ENCODE measurements around the gene ARFGEF3.
"Not testable (repeated sequence)": the region's sequence is repeated elsewhere in the genome, so short reads cannot be mapped to it uniquely, and the experiment has no call there.

The ARFGEF3 gene

GRCh38 chr6:138211601-138212000 lies 49.9 kb downstream of the ARFGEF3 start:
- DNase-seq (ENCODE audit: low spot score) = no peak

- DNase-seq (ENCODE audit: low spot score) = not testable (repeated sequence)
These were observed 50.8 kb downstream of the ARFGEF3 start for GRCh38 chr6:138212530-138212929.

GRCh38 chr6:138215093-138215782 lies 53.5 kb downstream of the ARFGEF3 start:
- no peak for DNase-seq (ENCODE audit: low spot score)

- DNase-seq (ENCODE audit: low spot score) = no peak
These were observed 56.7 kb downstream of the ARFGEF3 start, which contains the start of gene PBOV1 for GRCh38 chr6:138218449-138218848. PBOV1 (minus strand) TSS chr6:138218491; CDS start chr6:138218395, 96 bp downstream.

GRCh38 chr6:138219398-138219797 lies 57.7 kb downstream of the ARFGEF3 start:
- peak; percentile 68 for DNase-seq (ENCODE audit: low spot score)

GRCh38 chr6:138219901-138220300 lies 58.2 kb downstream of the ARFGEF3 start:
- DNase-seq (ENCODE audit: low spot score) = no peak

GRCh38 chr6:138222901-138223546 lies 61.3 kb downstream of the ARFGEF3 start:
- DNase-seq (ENCODE audit: low spot score) = no peak

- DNase-seq (ENCODE audit: low spot score) = no peak
These were observed 64.2 kb downstream of the ARFGEF3 start for GRCh38 chr6:138225953-138226352.

- peak; percentile 60 for DNase-seq (ENCODE audit: low spot score)
These were observed 65.1 kb downstream of the ARFGEF3 start for GRCh38 chr6:138226700-138227315.

GRCh38 chr6:138227316-138227781 lies 65.6 kb downstream of the ARFGEF3 start:
- no peak for DNase-seq (ENCODE audit: low spot score)

- DNase-seq (ENCODE audit: low spot score) = no peak
These were observed 67.3 kb downstream of the ARFGEF3 start for GRCh38 chr6:138229072-138229471.

- no peak for DNase-seq (ENCODE audit: low spot score)
These were observed 68.0 kb downstream of the ARFGEF3 start for GRCh38 chr6:138229663-138230179.

GRCh38 chr6:138230221-138230620 lies 68.5 kb downstream of the ARFGEF3 start:
- DNase-seq (ENCODE audit: low spot score) = no peak

GRCh38 chr6:138230759-138231380 lies 69.1 kb downstream of the ARFGEF3 start:
- peak; percentile 54 for DNase-seq (ENCODE audit: low spot score)

GRCh38 chr6:138231381-138231886 lies 69.7 kb downstream of the ARFGEF3 start:
- DNase-seq (ENCODE audit: low spot score) = peak; percentile 50

GRCh38 chr6:138234363-138234762 lies 72.6 kb downstream of the ARFGEF3 start:
- DNase-seq (ENCODE audit: low spot score) = no peak

GRCh38 chr6:138235205-138235604 lies 73.5 kb downstream of the ARFGEF3 start:
- DNase-seq (ENCODE audit: low spot score) = no peak

- DNase-seq (ENCODE audit: low spot score) = no peak
These were observed 74.0 kb downstream of the ARFGEF3 start for GRCh38 chr6:138235693-138236092.

GRCh38 chr6:138237463-138237862 lies 75.7 kb downstream of the ARFGEF3 start:
- no peak for DNase-seq (ENCODE audit: low spot score)

GRCh38 chr6:138238368-138238767 lies 76.6 kb downstream of the ARFGEF3 start:
- DNase-seq (ENCODE audit: low spot score) = no peak

GRCh38 chr6:138239774-138240173 lies 78.0 kb downstream of the ARFGEF3 start:
- no peak for DNase-seq (ENCODE audit: low spot score)
